HG02840 (cell line): Measurements from ENCODE around the gene ARHGAP26.
"Not testable (repeated sequence)": the region's sequence is repeated elsewhere in the genome, so short reads cannot be mapped to it uniquely, and the experiment has no call there.

ENCODE experiments used
- ATAC-seq: cut with Tn5 transposase; IDR thresholded peaks from one replicate; pipeline ENCODE4 v1.9.1; 2021; ENCODE audit warnings: mild to moderate bottlenecking, moderate library complexity, moderate number of reproducible peaks; ENCODE audit not compliant: unreplicated experiment, low FRiP score

ARHGAP26 gene

DNA sequence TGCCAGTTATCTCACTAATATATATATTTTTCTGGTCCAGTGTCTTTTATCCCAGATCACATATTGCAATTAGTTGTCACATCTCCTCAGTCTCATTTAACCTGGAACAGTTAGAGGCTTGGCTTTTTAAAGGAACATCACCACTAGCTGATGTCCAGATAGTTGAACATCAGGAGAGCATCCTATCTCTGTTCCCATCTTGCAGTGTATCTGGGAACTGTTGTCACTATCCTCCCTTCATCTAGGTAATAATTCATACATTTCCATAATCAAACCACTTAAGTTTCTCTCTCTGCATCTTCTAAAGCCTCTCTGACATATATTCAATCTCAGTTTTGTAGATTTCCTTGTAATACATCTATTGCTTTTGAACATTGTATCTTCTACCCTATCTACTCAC is 175.7 kb downstream of the ARHGAP26 start:
- no peak for ATAC-seq

DNA sequence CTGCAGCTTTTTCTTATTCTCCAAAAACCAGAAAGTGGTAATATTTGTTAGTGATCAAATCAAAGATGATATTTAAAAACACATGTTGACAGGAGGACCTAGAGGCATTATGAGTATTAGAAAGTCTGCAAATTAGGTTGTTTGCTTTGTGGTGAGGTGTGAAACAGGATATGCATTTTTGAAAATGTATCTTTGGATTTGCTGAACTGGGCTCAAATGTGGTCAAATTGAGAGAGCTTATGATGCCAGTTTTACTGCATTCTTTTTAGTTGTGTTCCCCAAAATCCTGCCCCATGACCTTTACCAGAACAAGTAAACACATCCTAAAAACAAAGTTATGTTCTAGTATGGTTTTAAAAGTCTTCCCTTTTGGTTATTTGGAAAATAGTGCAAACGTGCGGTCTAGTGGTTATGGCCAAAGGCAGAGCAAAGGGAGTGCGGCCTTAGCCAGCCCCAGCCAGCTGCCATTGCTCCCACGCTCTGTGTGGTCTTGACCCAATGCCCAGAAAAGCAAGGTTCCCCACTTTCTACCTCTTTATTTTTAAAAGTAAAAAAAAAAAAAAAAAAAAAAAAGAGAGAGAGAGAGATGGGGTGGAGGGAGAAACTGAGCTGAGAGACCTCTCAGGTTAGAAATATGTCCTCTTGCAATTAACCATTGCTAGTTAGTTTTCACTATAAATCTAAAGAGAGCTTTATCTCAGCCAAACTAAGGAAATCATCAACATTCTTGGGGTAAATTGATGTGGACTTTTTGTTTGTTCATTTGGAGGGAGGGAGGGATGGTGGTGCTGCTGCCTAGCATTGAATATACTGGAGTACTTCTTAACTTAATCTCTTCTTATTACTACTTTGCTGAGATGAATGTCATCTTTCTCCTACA is 176.6 kb downstream of the ARHGAP26 start:
- no peak for ATAC-seq

DNA sequence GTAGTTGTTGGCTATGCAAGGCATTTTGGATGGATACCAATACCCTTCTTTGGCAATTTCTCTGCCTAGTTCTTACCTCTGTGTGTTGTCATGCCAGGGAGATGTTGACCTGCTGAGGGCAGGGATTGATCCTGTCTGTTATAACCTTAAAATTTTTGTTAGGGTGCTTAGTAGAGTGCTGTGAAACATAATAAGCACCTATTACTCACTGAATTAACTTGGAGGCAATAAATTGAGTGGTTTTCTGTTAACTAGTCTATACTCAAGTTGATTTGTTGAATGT is 177.2 kb downstream of the ARHGAP26 start:
- ATAC-seq = no peak

DNA sequence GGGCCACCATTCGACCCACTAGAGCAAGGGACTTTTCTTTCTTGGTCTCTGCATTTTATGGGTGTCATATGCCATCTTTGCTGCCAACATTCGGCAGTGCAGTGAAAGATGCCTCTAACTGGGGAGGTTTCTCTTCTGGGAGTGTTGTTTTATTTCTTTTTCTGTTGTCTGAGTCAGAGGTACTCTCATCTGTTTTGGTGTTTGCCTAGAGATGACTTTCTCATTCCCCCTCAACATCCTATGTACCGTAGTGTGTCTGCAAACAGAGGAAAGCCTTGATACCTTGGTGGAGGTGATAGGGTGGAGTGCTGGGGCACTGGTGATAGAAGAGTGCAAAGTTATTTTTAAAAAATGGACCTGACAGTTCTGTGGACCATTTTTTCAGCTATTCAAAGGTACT is 182.1 kb downstream of the ARHGAP26 start:
- no peak for ATAC-seq

DNA sequence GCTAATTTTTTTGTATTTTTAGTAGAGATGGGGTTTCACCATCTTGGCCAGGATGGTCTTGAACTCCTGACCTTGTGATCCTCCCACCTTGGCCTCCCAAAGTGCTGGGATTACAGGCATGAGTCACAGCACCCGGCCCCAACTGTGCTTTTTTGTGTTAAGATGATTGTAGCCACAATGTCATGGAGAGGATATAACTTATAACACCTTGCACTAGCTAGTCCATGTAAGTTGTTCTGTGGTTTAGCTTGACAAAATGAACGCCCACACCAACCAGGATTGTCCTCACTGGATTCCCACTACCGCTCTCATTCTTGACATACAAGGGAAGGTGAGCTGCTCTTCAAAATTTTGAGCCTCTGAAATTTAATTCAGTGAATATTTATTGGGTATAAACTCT is 182.7 kb downstream of the ARHGAP26 start:
- not testable (repeated sequence) for ATAC-seq

DNA sequence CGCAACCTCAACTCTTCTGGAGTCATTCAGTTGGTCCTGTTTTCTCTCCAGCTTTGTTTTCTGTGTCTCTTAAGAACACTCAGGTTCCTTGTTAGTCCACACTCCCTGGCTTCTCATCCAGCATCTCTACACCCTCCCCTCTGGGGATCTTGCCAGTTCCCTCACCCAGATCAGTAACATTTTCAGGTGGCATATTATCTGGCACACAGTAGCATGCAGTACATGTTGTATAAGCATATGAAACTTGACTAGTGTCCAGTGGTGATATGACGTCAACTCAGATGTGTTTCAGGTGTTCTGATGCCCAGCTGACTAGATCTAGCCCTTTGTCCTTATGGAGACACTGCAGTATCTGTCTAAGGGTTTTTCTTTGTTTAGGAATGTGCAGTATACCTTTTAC is 184.3 kb downstream of the ARHGAP26 start:
- ATAC-seq = no peak

DNA sequence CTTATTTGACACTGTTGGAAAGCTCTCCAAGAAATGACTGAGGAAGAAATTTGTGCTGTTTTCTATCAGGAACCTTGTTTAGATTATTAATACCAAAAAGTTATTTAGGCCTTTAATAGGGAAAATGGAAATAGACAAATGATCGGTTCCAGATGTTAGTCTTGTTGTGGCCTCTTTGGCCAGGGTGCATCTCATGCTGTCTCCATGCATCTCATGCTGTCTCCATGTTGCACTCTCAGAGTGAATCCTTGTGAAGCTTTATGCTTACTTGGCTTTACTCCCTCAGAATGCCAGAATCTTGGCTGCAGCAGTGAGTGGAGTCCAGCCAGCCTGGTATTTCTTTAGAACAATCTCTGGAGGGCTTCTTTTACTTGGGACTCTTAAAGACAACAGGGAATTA is 185.5 kb downstream of the ARHGAP26 start:
- no peak for ATAC-seq

DNA sequence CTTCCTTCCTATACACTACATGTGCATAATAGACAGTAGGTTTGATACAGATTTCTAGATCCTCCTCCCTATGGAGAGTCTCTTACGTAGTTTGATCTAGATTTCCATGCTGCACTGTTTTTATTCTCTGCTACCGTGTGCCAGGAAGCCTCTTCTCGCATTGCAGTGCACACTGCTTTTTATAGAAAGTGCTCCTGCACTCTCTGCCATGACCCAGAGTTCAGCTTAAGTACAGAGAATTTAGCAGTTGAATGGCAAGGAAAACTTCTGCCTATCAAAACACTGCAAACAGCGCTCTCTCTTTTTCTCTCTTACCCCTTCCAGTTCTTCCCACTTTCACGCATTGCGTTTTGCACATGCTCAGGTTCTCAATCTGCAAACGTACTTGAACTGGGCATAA is 187.4 kb downstream of the ARHGAP26 start:
- ATAC-seq = no peak

DNA sequence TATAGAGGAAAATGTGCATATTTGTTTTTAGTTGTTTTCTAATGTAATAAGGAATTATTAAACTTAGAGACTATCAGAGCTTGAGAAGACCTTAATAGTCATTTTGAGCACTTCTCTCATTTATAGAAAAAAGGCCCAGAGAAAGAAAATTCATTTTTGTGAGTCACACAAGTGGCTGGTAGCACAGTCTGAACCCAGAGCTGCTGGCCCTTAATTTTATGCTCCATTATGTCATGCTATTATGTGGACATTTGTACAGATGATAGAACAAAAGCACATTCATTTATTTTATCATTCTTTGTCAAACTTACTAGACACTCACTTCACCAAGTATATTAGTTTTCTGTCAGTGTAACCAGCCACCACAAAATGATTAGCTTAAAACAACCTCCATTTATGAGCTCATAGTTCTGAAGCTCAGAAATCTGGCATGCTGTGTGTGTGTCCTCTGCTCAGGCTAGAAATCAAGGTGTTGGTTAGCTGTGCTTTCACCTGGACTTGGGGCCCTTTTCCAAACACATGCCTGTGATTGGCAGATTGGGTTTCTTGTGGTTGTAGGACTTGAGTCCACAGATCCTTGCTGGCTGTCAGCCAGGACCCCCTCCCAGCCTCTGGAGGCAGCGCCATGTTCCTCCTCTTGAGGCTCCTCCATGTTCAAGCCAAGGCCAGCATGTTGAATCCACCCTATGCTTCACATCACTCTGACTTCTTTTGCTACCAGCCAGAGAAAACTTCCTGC is 188.9 kb downstream of the ARHGAP26 start:
- ATAC-seq = no peak

DNA sequence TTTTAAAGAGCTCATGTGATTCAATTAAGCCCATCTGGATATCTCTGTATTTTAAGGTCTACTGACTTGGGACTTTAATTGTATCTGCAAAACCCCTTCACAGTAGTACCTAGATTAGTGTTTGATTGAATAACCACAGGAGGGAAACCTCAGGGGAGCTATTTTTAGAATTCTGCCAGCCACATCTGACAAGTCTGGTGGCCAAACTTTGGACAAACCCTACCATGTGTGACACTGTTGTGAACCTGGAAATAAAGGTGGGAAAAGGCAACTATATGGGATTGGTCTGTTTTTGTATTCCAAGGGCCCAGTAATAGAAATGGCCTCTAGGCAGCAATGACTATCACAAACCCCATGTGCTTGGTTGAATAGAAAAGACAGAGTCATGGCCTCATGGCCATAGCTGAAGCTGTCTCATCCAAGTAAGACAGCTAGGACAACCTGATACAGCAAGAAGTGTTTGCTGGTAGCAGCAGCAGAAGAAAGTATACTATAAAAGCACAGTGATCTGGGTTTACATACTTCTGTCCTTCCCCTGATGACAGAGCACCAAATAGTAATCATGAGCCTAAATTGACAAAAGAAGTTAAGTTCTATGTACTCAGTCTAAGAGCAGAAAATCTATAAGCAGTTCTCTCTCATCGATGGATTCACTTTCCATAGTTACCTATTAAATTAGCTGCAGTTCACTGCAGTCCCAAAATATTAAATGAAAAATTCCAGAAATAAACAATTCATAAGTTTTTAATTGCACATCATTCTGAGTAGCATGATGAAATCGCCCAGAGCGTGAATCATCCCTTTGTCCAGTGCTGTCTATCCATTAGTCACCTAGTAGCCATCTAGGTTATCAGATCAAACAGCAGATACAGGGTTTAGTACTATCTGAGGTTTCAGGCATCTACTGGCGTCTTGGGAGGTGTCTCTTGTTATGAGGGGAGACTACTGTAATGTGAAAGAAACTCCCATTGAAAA is 189.8 kb downstream of the ARHGAP26 start:
- ATAC-seq = no peak

DNA sequence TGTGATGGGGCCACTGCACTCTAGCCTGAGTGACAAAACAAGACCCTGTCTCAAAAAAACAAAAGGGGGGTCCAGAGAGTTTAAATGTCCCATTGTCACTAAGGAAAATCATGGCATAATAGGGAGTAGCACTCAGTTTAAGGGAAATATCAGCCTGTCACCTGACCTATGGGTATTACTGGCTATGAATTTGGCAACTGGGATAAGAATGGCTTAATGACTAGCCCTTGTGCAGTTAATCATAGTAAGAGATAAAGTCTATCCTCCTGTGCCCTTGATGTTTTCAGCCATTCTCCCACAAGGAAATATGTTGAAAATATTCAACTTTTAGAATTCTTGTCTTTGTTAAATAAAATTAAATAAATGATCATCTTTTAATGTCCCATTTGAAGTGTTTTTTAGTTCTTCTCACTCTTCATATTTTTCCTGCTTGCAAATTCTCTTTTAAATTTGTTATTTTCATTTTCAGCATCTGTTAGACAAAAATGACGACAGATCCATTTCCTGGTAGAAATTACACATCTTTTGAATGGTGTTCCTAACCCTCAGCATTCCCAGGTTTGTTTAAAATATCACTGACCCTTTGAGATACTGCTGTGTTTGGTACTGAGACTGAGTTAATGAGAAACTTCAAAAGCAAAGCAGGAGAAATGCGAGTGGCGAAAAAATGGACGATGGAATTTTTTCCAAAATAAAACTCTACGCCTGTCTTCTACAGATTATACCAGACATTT is 191.4 kb downstream of the ARHGAP26 start:
- ATAC-seq = no peak

DNA sequence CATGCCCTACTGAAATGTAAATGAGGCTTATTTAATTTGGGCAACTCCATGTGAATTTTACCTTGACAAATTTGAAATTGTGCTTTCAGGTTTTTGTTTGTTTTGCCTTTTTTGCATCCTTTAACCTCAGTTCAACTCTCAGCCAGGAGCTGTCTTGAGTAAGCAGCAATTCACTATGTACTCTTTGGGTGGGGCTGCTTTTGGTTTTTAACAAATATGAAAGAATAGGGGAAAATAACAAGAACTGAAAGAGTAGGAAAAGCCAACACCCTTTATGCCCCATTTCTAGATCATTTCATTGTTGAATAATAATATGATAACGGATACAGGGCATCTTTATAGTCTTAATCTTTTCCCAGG is 192.0 kb downstream of the ARHGAP26 start:
- no peak for ATAC-seq

DNA sequence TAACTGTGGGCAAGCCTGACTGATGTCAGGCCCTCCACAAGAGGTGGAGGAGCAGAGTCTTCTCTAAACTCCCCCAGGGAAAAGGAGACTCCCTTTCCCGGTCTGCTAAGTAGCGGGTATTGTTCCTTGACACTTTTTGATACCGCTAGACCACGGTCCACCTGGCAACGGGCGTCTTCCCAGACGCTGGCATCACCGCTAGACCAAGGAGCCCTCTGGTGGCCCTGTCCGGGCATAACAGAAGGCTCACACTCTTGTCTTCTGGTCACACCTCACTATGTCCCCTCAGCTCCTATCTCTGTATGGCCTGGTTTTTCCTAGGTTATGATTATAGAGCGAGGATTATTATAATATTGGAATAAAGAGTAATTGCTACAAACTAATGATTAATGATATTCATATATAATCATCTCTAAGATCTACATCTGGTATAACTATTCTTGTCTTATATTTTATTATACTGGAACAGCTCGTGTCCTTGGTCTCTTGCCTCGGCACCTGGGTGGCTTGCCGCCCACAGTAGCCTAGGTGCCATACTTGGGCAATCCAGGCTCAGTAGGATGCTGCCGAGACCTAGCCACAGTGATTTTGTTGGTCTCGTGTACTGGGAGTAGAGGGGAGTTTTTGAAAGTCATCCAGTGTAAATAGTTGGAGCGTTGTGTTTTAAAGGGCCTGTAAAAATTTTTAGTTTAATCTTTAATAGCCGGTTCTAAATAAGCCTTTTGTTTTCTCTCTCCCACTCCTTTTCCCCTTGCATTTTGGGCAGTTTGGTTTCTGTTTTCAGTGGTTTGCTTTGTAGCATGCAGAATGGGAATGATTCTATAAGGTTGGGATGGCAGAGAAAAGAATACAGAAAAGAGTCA is 195.3 kb downstream of the ARHGAP26 start:
- not testable (repeated sequence) for ATAC-seq

DNA sequence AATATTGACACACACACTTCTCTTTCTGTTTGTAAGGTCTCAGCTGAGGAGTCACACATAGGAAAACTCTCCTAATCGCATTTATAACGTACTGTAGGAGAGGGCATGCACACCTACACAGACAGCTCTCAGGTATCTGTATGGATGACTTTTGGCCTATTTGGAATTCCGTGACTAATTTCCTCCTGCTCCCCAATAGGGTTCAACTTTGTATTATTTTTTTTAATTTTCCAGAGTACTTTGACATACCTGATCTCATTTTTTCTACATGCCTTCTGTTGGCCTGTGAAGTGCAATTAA is 195.9 kb downstream of the ARHGAP26 start:
- no peak for ATAC-seq

DNA sequence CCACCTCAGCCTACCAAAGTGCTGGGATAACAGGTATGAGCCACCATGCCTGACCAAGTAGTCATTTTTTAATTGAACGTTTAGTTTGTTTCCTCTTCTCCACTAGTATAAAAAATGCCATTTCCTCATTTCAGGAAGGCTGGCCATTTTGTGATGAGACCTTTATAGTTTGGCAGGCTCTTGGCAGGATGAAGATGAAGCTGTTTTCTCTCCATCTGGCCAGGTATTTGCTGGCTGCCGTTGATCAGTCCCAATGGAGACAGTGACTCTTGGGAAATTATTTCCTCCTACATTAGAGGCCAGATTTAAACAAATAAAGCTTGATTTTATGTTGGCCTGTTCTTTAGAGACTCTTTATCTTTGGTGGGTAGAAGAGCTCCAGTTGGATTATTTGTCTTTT is 199.0 kb downstream of the ARHGAP26 start:
- ATAC-seq = no peak

DNA sequence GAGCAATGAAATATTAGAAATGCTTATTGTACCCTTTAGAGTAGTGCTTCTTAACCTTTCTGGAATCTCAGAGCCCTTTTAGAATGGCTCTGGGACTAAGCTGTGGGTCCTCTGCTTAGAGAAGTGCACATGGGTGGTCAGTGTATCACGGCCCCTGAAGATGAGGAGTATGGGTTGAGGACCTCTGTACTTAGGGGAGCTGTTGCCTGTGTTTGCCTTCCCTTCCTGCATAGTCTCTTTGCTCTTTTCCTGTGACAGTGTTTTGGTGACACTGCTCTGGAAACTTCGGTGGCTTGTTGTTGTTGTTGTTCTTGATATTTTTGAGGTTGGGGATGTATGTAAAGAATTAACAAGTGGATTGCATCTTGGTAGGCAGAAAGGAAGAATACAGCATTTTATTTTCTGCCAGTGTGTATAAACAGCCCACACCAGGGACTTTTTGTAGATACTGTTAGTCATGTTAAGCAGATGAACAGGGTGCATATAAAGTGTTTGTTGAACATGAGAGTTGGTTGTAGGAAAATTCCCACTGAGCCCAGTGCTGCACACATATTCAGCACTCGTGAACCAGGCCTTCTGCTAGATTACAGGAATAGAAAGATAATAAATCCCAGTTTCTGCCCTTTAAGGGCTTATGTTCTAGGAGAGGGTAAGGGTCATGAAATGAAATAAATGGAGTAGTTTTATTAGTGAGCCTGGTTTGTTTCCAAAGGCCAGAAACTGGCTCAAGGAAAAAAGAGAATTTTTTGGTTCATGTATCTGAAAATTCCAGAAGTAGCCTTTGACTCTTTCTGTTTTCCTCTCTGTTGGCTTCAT is 199.7 kb downstream of the ARHGAP26 start:
- no peak for ATAC-seq

DNA sequence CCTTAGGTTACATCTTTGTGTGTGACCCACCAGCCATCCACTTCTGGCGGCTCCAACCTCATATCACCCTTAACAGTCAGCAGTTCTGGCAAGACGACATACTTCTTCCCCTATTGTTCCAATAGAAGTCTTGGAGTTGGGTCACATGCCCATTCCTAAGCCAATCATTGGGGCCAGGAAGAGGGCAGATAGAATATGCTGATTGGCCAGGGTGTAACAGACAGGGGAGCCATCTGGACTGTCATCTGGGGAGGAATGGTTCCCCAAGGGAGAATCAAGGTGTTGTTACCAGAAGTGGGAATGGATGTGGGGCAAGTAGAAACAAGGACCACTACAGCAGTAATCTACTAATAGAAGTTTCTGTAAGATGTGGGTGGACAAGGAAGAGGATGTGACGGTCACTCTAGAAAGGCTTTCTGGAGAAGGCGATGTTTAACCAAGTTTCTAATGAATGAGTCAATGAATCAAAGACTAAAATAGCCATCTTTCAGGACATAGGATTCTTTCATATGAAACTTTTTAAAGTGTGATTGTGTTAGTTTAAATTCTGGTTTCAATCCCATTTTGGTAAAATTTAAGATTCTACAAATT is 200.4 kb downstream of the ARHGAP26 start:
- ATAC-seq = no peak

DNA sequence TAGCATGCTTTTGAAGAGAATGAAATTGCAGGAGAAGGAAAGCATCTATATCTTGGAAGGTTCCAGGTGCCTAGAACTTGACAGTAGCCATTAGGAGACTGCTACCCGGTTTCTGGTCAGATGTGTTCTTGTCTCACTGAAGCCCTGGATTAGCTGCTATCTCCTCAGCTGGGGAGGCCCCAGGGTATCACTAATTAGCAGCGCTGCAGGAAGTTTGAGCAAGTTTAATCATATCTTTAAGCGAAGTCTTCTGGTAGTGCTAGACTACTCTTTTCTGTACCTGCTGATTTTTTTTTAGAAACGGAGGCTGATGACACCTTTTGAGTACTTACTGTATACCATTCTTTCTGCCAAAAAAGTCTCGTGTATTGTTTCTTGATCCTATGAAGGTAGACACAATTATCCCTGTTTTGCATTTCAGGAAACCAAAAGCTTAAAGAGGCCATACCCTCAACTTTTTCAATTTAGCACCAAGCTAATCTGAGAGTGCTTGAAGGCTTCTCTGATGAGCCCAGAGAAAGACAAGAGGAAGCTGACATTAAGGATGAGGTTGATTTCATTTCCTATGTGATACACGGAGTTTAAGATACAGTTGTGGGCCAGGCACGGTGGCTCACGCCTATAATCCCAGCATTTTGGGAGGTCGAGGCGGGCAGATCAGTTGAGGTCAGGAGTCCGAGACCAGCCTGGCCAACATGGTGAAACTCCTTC is 201.3 kb downstream of the ARHGAP26 start:
- no peak for ATAC-seq
